ENCODE data around the gene ZNF738. TPM values are rescaled to one million over a fixed set of nuclear protein-coding genes. Genes with fewer than 3 reads are reported as not detected.
"Not testable (repeated sequence)": the region's sequence is repeated elsewhere in the genome, so short reads cannot be mapped to it uniquely, and the experiment has no call there.

Gene ZNF738
- total and polyA plus RNA-seq, 7 experiments from 2014 or later, result 2.6 to 11.4 (median 6.5) TPM

DNA sequence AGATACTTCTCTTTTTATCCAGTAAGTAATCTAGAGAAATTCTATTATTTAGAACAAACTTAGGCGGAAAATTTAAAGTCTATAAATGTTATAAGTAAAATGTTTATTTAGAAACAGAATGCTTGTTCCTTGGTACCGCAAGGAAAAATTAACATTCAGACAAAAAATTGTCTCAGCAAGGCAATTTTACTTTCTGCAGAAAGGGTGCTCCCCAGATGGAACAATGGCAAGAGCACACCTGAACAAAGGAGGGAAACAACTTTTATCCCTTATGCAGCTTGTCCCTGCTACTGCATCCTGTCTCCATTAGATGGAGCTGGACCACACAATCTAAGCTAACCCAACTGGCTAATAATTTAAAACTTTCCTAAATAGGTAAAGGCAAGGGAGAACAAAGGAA is 23.1 kb upstream of the ZNF738 start:
- H3K9me3 Mint-ChIP-seq, result peaks cover 6 to 63% (median 24%) of the 10 kb centered on the region in 11 donors
- DNase-seq (no peak), ATAC-seq (no peak)
- H3K36me3 Mint-ChIP-seq, result peaks cover 3 to 8% (median 3%) of the 10 kb centered on the region in 5 donors
- Histone ChIP-seq H3K36me3 (ENCODE audit: control insufficient read depth in 2 of 3, insufficient read depth in 3 of 3, low read length in 3 of 3) (no peaks in the 10 kb centered on the region), H3K4me3 (ENCODE audit: low read length) (no peak overlapping the region), H3K9me3 (ENCODE audit: control insufficient read depth in 2 of 3, low read length in 3 of 3) (peaks cover 3 to 33% (median 5%) of the 10 kb centered on the region in 3 experiments), H3K27ac (ENCODE audit: low read depth, low read length) (no peak overlapping the region), H3K27me3 (ENCODE audit: control insufficient read depth in 2 of 2, insufficient read depth in 2 of 2, low read length in 2 of 2) (no peaks in the 10 kb centered on the region), H3K4me1 (ENCODE audit: control insufficient read depth in 2 of 2, insufficient read depth in 2 of 2, low read length in 2 of 2) (no peaks in the 10 kb centered on the region)
- peaks cover 0 to 5% (median 0%) of the 10 kb centered on the region in 5 donors for H3K27me3 Mint-ChIP-seq
- POLR2A ChIA-PET, result no interaction called here
- no peak overlapping the region for H3K27ac Mint-ChIP-seq
- no peak overlapping the region for H3K4me3 Mint-ChIP-seq
- CTCF ChIA-PET, result no interaction called here
- intact Hi-C loops (cut with micrococcal nuclease), result no loop called here
- H3K4me1 Mint-ChIP-seq, result peaks cover 0 to under 1% (median 0%) of the 10 kb centered on the region in 7 donors

DNA sequence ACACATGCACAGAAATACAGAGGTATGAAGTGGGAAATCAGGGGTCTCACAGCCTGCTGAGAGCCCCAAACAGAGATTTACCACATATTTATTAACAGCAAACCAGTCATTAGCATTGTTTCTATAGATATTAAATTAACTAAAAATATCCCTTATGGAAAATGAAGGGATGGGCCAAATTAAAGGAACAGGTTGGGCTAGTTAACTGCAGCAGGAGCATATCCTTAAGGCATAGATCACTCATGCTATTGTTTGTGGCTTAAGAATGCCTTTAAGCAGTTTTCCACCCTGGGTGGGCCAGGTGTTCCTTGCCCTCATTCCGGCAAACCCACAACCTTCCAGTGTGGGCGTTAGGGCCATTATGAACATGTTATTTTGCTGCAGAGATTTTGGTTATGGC is 14.0 kb upstream of the ZNF738 start:
- H3K27me3 Mint-ChIP-seq; intact Hi-C loops (cut with micrococcal nuclease); H3K9me3 ChIP-seq (ENCODE audit: control insufficient read depth in 2 of 3, low read length in 3 of 3); H3K27me3 ChIP-seq (ENCODE audit: control insufficient read depth in 2 of 2, insufficient read depth in 2 of 2, low read length in 2 of 2); H3K27ac ChIP-seq (ENCODE audit: low read depth, low read length); H3K4me3 Mint-ChIP-seq; H3K4me1 Mint-ChIP-seq; H3K4me3 ChIP-seq (ENCODE audit: low read length); H3K4me1 ChIP-seq (ENCODE audit: control insufficient read depth in 2 of 2, insufficient read depth in 2 of 2, low read length in 2 of 2); DNase-seq; H3K36me3 ChIP-seq (ENCODE audit: control insufficient read depth in 2 of 3, insufficient read depth in 3 of 3, low read length in 3 of 3); CTCF ChIA-PET; H3K27ac Mint-ChIP-seq; ATAC-seq: not testable (repeated sequence)
- Mint-ChIP-seq H3K36me3 (peaks cover 0 to 20% (median 0%) of the 10 kb centered on the region in 5 donors), H3K9me3 (peaks cover 6 to 67% (median 26%) of the 10 kb centered on the region in 11 donors)
- POLR2A ChIA-PET, result interaction anchor here (0.6 kb wide), 2 partner anchors 16 to 62 kb away, joined by 3 to 4 read pairs; no protein-coding TSS in a partner anchor

DNA sequence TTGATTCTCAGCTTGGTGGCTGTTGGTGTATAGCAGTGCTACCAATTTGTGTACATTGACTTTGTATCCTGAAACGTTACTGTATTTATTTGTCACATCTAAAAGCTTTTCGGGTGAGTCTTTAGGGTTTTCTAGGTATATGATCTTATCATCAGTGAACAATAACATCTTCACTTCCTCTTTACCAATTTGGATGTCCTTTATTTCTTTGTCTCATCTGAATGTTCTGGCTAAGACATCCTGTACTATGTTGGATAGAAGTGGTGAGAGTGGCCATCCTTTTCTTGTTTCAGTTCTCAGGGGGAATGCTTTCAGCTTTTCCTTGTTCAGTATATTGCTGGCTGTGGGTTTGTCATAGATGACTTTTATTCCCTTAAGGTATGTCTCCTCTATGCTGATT is 6.0 kb upstream of the ZNF738 start:
- Mint-ChIP-seq H3K36me3 (peaks cover 0 to 5% (median 3%) of the 10 kb centered on the region in 5 donors), H3K27me3 (no peaks in the 10 kb centered on the region), H3K27ac (peak overlapping the region in 1 of 9 donors; percentile 33), H3K9me3 (peaks cover 3 to 38% (median 17%) of the 10 kb centered on the region in 11 donors), H3K4me3 (no peak overlapping the region), H3K4me1 (peaks cover 4 to 11% (median 7%) of the 10 kb centered on the region in 7 donors)
- ATAC-seq (no peak), DNase-seq (no peak)
- Histone ChIP-seq H3K27me3 (ENCODE audit: control insufficient read depth in 2 of 2, insufficient read depth in 2 of 2, low read length in 2 of 2) (no peaks in the 10 kb centered on the region), H3K4me1 (ENCODE audit: control insufficient read depth in 2 of 2, insufficient read depth in 2 of 2, low read length in 2 of 2) (no peaks in the 10 kb centered on the region), H3K27ac (ENCODE audit: low read depth, low read length) (no peak overlapping the region), H3K36me3 (ENCODE audit: control insufficient read depth in 2 of 3, insufficient read depth in 3 of 3, low read length in 3 of 3) (no peaks in the 10 kb centered on the region), H3K4me3 (ENCODE audit: low read length) (no peak overlapping the region), H3K9me3 (ENCODE audit: control insufficient read depth in 2 of 3, low read length in 3 of 3) (no peaks in the 10 kb centered on the region)
- intact Hi-C loops (cut with micrococcal nuclease), result loop anchor here in 1 of 2 donors (10.0 kb wide), 1 partner anchor 48 kb away; no protein-coding TSS in a partner anchor
- POLR2A ChIA-PET, result no interaction called here
- CTCF ChIA-PET, result interaction anchor here (0.6 kb wide), 1 partner anchor 264 kb away, joined by 4 read pairs; no protein-coding TSS in a partner anchor

DNA sequence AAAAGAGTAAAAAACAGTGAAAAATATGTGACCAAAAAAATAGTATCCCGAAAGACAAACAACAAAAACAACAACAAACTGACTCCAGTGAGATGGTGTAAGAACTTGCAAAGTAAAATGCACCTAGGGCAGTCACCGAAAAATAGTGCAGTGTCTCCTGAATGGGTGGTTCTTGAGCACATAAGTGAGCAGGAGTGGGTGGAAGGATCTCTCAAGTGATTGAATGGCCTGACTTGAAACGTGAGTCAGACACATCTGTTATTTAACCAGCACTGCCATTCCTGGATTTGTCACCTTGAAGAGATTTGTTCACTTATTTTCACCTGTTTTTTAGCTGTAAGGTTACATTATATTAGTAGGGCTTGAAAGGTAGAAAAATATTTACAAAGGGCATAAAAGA is 3.5 kb downstream of the ZNF738 start:
- DNase-seq (no peak), ATAC-seq (no peak)
- ChIA-PET CTCF (no interaction called here), POLR2A (interaction anchor here (0.7 kb wide), 1 partner anchor 630 kb away, joined by 4 read pairs; no protein-coding TSS in a partner anchor)
- peaks cover 16 to 57% (median 45%) of the 10 kb centered on the region in 5 donors for H3K36me3 Mint-ChIP-seq
- H3K4me1 ChIP-seq (ENCODE audit: control insufficient read depth in 2 of 2, insufficient read depth in 2 of 2, low read length in 2 of 2), result peaks cover 0 to 6% of the 10 kb centered on the region in 2 donors
- no peaks in the 10 kb centered on the region for H3K27me3 Mint-ChIP-seq
- H3K36me3 ChIP-seq (ENCODE audit: control insufficient read depth in 2 of 3, insufficient read depth in 3 of 3, low read length in 3 of 3), result peaks cover 0 to 24% (median 0%) of the 10 kb centered on the region in 3 experiments
- no peak overlapping the region for H3K4me3 Mint-ChIP-seq
- H3K9me3 ChIP-seq (ENCODE audit: control insufficient read depth in 2 of 3, low read length in 3 of 3), result peaks cover 0 to 10% (median 0%) of the 10 kb centered on the region in 3 experiments
- H3K9me3 Mint-ChIP-seq, result peaks cover 0 to 42% (median 4%) of the 10 kb centered on the region in 11 donors
- H3K27ac ChIP-seq (ENCODE audit: low read depth, low read length), result no peak overlapping the region
- H3K4me1 Mint-ChIP-seq, result peaks cover 6 to 17% (median 14%) of the 10 kb centered on the region in 7 donors
- H3K27ac Mint-ChIP-seq, result no peak overlapping the region
- H3K4me3 ChIP-seq (ENCODE audit: low read length), result no peak overlapping the region
- intact Hi-C loops (cut with micrococcal nuclease), result no loop called here
- no peaks in the 10 kb centered on the region for H3K27me3 ChIP-seq (ENCODE audit: control insufficient read depth in 2 of 2, insufficient read depth in 2 of 2, low read length in 2 of 2)

GRCh38 chr19:21383980-21384582 is 25.3 kb downstream of the ZNF738 start:
- CTCF ChIA-PET, result no interaction called here
- Histone ChIP-seq H3K27me3 (ENCODE audit: control insufficient read depth in 2 of 2, insufficient read depth in 2 of 2, low read length in 2 of 2) (no peaks in the 10 kb centered on the region), H3K9me3 (ENCODE audit: control insufficient read depth in 2 of 3, low read length in 3 of 3) (peaks cover 11 to 77% (median 16%) of the 10 kb centered on the region in 3 experiments), H3K27ac (ENCODE audit: low read depth, low read length) (no peak overlapping the region), H3K4me1 (ENCODE audit: control insufficient read depth in 2 of 2, insufficient read depth in 2 of 2, low read length in 2 of 2) (no peaks in the 10 kb centered on the region), H3K4me3 (ENCODE audit: low read length) (no peak overlapping the region), H3K36me3 (ENCODE audit: control insufficient read depth in 2 of 3, insufficient read depth in 3 of 3, low read length in 3 of 3) (no peaks in the 10 kb centered on the region)
- POLR2A ChIA-PET, result interaction anchor here (0.5 to 0.9 kb wide), 2 partner anchors 13 to 354 kb away, joined by 4 read pairs; partner anchors contain the start of gene ZNF493
- DNase-seq (no peak), ATAC-seq (no peak)
- no peaks in the 10 kb centered on the region for H3K4me1 Mint-ChIP-seq
- H3K27me3 Mint-ChIP-seq, result no peaks in the 10 kb centered on the region
- H3K27ac Mint-ChIP-seq, result no peak overlapping the region
- no peak overlapping the region for H3K4me3 Mint-ChIP-seq
- H3K9me3 Mint-ChIP-seq, result peaks cover 17 to 96% (median 71%) of the 10 kb centered on the region in 11 donors
- peaks cover 30 to 56% (median 50%) of the 10 kb centered on the region in 5 donors for H3K36me3 Mint-ChIP-seq
- intact Hi-C loops (cut with micrococcal nuclease), result no loop called here

DNA sequence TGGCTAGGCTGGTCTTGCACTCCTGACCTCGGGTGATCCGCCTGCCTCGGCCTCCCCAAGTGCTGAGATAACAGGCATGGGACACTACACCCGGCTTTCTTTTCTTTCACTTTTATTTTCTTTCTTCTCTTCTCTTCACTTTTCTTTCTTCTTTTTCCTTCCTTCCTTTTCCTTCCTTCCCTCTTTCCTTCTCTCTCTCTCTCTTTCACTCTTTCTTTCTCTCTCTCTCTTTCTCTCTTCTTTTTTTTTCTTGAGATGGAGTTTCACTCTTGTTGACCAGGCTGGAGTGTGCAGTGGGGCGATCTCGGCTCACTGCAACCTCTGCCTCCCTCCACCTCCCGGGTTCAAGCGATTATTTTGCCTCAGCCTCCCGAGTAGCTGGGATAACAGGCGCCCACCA is 37.3 kb downstream of the ZNF738 start:
- no peak overlapping the region for H3K4me3 ChIP-seq (ENCODE audit: low read length)
- H3K27me3 ChIP-seq (ENCODE audit: control insufficient read depth in 2 of 2, insufficient read depth in 2 of 2, low read length in 2 of 2), result no peaks in the 10 kb centered on the region
- Mint-ChIP-seq H3K36me3 (peaks cover 9 to 50% (median 40%) of the 10 kb centered on the region in 5 donors), H3K4me1 (peaks cover 19 to 43% (median 32%) of the 10 kb centered on the region in 7 donors), H3K27ac (peak overlapping the region in 2 of 9 donors; percentile 14 to 67), H3K4me3 (peak overlapping the region in 2 of 10 donors; percentile 27 to 75), H3K9me3 (peaks cover 6 to 65% (median 28%) of the 10 kb centered on the region in 11 donors), H3K27me3 (peaks cover 0 to 4% (median 0%) of the 10 kb centered on the region in 5 donors)
- ATAC-seq, result no peak
- H3K4me1 ChIP-seq (ENCODE audit: control insufficient read depth in 2 of 2, insufficient read depth in 2 of 2, low read length in 2 of 2), result peaks cover 6 to 11% of the 10 kb centered on the region in 2 donors
- ChIA-PET POLR2A (interaction anchor here (0.8 to 2.1 kb wide), 12 partner anchors 12 to 1494 kb away, joined by 3 to 41 read pairs (median 6); partner anchors contain the start of genes ZNF429, ZNF430, ZNF708 and ZNF738), CTCF (no interaction called here)
- H3K9me3 ChIP-seq (ENCODE audit: control insufficient read depth in 2 of 3, low read length in 3 of 3), result peaks cover 0 to 22% (median 0%) of the 10 kb centered on the region in 3 experiments
- H3K36me3 ChIP-seq (ENCODE audit: control insufficient read depth in 2 of 3, insufficient read depth in 3 of 3, low read length in 3 of 3), result peaks cover 0 to 29% (median 0%) of the 10 kb centered on the region in 3 experiments
- intact Hi-C loops (cut with micrococcal nuclease), result loop anchor here (2.0 to 10.0 kb wide), 9 partner anchors 109 to 1343 kb away; partner anchors contain the start of genes ZNF100 (in 1 of the 2), ZNF257 (in 1 of the 2), ZNF429 (in 1 of the 2) and ZNF431 (in 1 of the 2)
- no peak overlapping the region for H3K27ac ChIP-seq (ENCODE audit: low read depth, low read length)
- no peak for DNase-seq

All from naive thymus-derived CD4-positive, alpha-beta T cell (primary cell).